K562 (cell line): ENCODE results near the gene NDUFAF8. TPM values are rescaled to one million over a fixed set of nuclear protein-coding genes. Genes with fewer than 3 reads are reported as not detected.

Experiments
- ARID3B ChIP-seq: fragments of 250-450 bp; sonication (Bioruptor Pico); IDR thresholded peaks from 2 replicates; pipeline ENCODE4 v1.4.0; 2020; ENCODE audit warnings: borderline replicate concordance
- ATF7 ChIP-seq: fragments of 450-650 bp; IDR thresholded peaks from 2 replicates; pipeline ENCODE4 v1.7.1; 2014; ENCODE audit warnings: mild to moderate bottlenecking, moderate library complexity
- BRD4 ChIP-seq: fragments of 200-600 bp; sonication (generic); IDR thresholded peaks from 2 replicates; pipeline ENCODE4 v1.6.1; 2017; ENCODE audit warnings: inconsistent platforms
- ETS1 ChIP-seq: conservative IDR thresholded peaks from 2 replicates; pipeline ENCODE4 v1.6.1; 2011; ENCODE audit warnings: low read depth, mild to moderate bottlenecking, low read length; ENCODE audit not compliant: control insufficient read depth
- ETV1 ChIP-seq: fragments of 450-650 bp; conservative IDR thresholded peaks from 2 replicates; pipeline ENCODE4 v1.6.1; 2016; ENCODE audit warnings: missing genetic modification characterization, control low read depth, low read depth, missing compliant biosample characterization
- FOS ChIP-seq: IDR thresholded peaks from 3 replicates; pipeline ENCODE4 v1.6.1; 2011; ENCODE audit not compliant: insufficient read length; ENCODE audit errors: extremely low read depth
- HOMEZ ChIP-seq: fragments of 250-450 bp; sonication (Bioruptor Pico); IDR thresholded peaks from 2 replicates; pipeline ENCODE4 v1.4.0; 2020; ENCODE audit warnings: mild to moderate bottlenecking, moderate library complexity
- LEF1 ChIP-seq: fragments of 450-650 bp; IDR thresholded peaks from 2 replicates; pipeline ENCODE4 v1.6.1; 2016; ENCODE audit warnings: mild to moderate bottlenecking
- MCM5 ChIP-seq: fragments of 450-650 bp; IDR thresholded peaks from 2 replicates; pipeline ENCODE4 v1.6.1; 2016; ENCODE audit warnings: low read depth
- NFYB ChIP-seq: IDR thresholded peaks from 2 replicates; pipeline ENCODE4 v1.6.1; 2011; ENCODE audit warnings: mild to moderate bottlenecking, moderate library complexity; ENCODE audit not compliant: insufficient read length; ENCODE audit errors: extremely low read depth
- PHF8 ChIP-seq: fragments of 200-600 bp; sonication (generic); IDR thresholded peaks from 2 replicates; pipeline ENCODE4 v1.6.1; 2012; ENCODE audit warnings: mixed run types, mild to moderate bottlenecking, inconsistent platforms, low read length, moderate library complexity, borderline replicate concordance
- PKNOX1 ChIP-seq: fragments of 450-650 bp; IDR thresholded peaks from 2 replicates; pipeline ENCODE4 v1.6.1; 2016
- SAFB ChIP-seq: fragments of 200-400 bp; formaldehyde crosslinking; IDR thresholded peaks from 2 replicates; pipeline ENCODE4 v1.6.1; 2017; ENCODE audit warnings: low read depth, low read length, borderline replicate concordance
- SRF ChIP-seq, 2 experiments: fragments of 250-450, 450-650 bp in 1 of 2; sonication (Bioruptor Pico) in 1 of 2; sonication (generic) in 1 of 2; formaldehyde crosslinking; IDR thresholded peaks; 2 replicates each; pipeline versions ENCODE4 v1.5.0 to v1.5.1; 2020 to 2022; ENCODE audit warnings: mild to moderate bottlenecking in 1 of 2, missing genetic modification reagents in 1 of 2
- TBL1XR1 ChIP-seq, 2 experiments: IDR thresholded peaks; 2 replicates each; pipeline ENCODE4 v1.6.1; 2012; ENCODE audit warnings: improper control_type of control experiment in 2 of 2, low read length in 2 of 2, mild to moderate bottlenecking in 1 of 2
- ZFX ChIP-seq: sonication (generic); formaldehyde crosslinking; IDR thresholded peaks from 2 replicates; pipeline ENCODE4 v1.8.0; 2022; ENCODE audit warnings: mild to moderate bottlenecking, missing genetic modification reagents, moderate library complexity
- ZNF165 ChIP-seq: fragments of 250-450 bp; sonication (Bioruptor Pico); IDR thresholded peaks from 2 replicates; pipeline ENCODE4 v1.4.0; 2020; ENCODE audit warnings: borderline replicate concordance
- ZNF316 ChIP-seq: fragments of 450-650 bp; IDR thresholded peaks from 2 replicates; pipeline ENCODE4 v1.6.1; 2016
- ZNF512 ChIP-seq: IDR thresholded peaks from 2 replicates; pipeline ENCODE4 v1.6.1; 2016; ENCODE audit warnings: missing genetic modification characterization, missing compliant biosample characterization
- ZNF561 ChIP-seq: fragments of 450-650 bp; formaldehyde crosslinking; conservative IDR thresholded peaks from 2 replicates; pipeline ENCODE4 v1.4.0; 2020; ENCODE audit warnings: mild to moderate bottlenecking, moderate library complexity
- ZNF644 ChIP-seq: fragments of 200-800 bp; sonication (Bioruptor generic); IDR thresholded peaks from 2 replicates; pipeline ENCODE4 v1.6.1; 2016; ENCODE audit warnings: low read depth, missing genetic modification characterization, missing compliant biosample characterization
- polyA plus RNA-seq, 8 experiments: library from polyadenylated mRNA; depleted of rRNA in 4 of 8; stranded (reverse) in 5 of 8; unstranded in 3 of 8; fragments of >200 nt; fragmentation: Nextera tagmentation in 2 of 8; fragmentation: Illumina TruSeq in 1 of 8; extraction: Ambion mirVana in 2 of 8; extraction: Trizol in 1 of 8; gene quantifications; 2 replicates each; pipeline versions ENCODE4 v1.2.1 to v1.2.3, GENCODE V29; 2011 to 2014; ENCODE audit warnings: inconsistent platforms in 1 of 8, missing spikeins in 1 of 8
- total RNA-seq, 7 experiments: library from RNA; depleted of rRNA in 6 of 7; stranded (reverse); fragments of >200 nt in 6 of 7; fragmentation: Illumina TruSeq in 2 of 7; extraction: Trizol in 2 of 7; gene quantifications; 2 replicates each; pipeline versions ENCODE4 v1.2.1 to v1.2.3, GENCODE V29; 2011 to 2021; ENCODE audit warnings: low replicate concordance in 1 of 7

The NDUFAF8 gene
- total and polyA plus RNA-seq, 9 of the 15 experiments (the other 6 are each of a cell fraction or from before 2014, with no cell fraction given), result 13.5 to 144 (median 90.0) TPM

- TF ChIP-seq PHF8, result peak; percentile 69; the same call in 1 of the 2 replicates
- peak; percentile 38; the same call in 1 of the 2 replicates for TF ChIP-seq BRD4
- no peak for TF ChIP-seq TBL1XR1 (IDR thresholded peaks at IDR 0.05; ENCODE audit: low read length in 2 of 2)
- no peak for TF ChIP-seq ZNF165 (CRISPR knock-in tag)
- no peak for TF ChIP-seq ETV1 (tag)
- 0 out of 2 replicates have a peak, but pooled peaks have one; percentile 42 for TF ChIP-seq ARID3B (CRISPR knock-in tag)
- TF ChIP-seq ZNF512 (tag), result no peak
- TF ChIP-seq HOMEZ (CRISPR knock-in tag), result no peak
- no peak for TF ChIP-seq ZNF644
- no peak for TF ChIP-seq LEF1
- TF ChIP-seq ETS1, result no peak; the same call in 1 of the 2 replicates
- peak; percentile 34; the same call in 1 of the 2 replicates for TF ChIP-seq ATF7
- peak; percentile 100 for TF ChIP-seq PKNOX1
- TF ChIP-seq FOS, result peak; percentile 97
- peak; percentile 93 for TF ChIP-seq NFYB
- TF ChIP-seq MCM5, result no peak
- peak in 1 of 2 experiments; percentile 61; a peak in 1 of 4 replicates for TF ChIP-seq SRF (CRISPR knock-in tag; IDR thresholded peaks at IDR 0.05)
- peak; percentile 92 for TF ChIP-seq ZFX
- TF ChIP-seq ZNF561, result no peak
- 0 out of 2 replicates have a peak, but pooled peaks have one; percentile 21 for TF ChIP-seq SAFB
- TF ChIP-seq ZNF316, result no peak
Measured at GRCh38 chr17:81222906-81223761, 16.0 kb upstream of the NDUFAF8 start, which contains the start of gene CEP131 (continued).
